Embryonic facial prominence (tissue), 1 donor: Measurements from ENCODE around the gene MAN2B2.

Experiments used
- DNase-seq: peaks from one replicate; pipeline ENCODE4 v3.0.0-alpha.2; 2016; ENCODE audit errors: extremely low spot score

MAN2B2 gene

GRCh38 chr4:6574747-6575502 lies at the start of gene MAN2B2:
Gene MAN2B2, plus strand, starts transcription at chr4:6575189. Its CDS starts 22 bp downstream, at chr4:6575211.
- DNase-seq = peak; percentile 9

GRCh38 chr4:6525474-6525873 lies 49.5 kb upstream of the MAN2B2 start:
- no peak for DNase-seq

DNA sequence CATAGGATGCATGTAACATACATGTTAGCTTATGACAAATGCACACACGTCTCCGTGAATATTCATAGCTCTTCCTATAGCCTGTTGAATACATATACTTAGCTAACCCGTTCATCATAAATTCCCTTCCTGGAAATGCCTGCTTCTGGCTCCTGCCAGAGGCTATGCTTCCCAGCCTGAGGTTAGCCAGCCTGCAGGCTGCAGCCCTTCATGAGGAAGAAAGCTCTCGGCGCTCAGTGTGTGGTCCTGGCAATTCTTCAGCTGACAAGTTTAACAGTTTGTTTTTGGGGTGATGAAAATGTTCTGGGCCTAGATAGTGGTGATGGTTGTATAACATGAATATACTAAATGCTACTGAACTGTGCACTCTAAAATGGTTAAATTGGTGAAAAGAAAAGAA lies 48.8 kb upstream of the MAN2B2 start:
- DNase-seq = no peak

DNA sequence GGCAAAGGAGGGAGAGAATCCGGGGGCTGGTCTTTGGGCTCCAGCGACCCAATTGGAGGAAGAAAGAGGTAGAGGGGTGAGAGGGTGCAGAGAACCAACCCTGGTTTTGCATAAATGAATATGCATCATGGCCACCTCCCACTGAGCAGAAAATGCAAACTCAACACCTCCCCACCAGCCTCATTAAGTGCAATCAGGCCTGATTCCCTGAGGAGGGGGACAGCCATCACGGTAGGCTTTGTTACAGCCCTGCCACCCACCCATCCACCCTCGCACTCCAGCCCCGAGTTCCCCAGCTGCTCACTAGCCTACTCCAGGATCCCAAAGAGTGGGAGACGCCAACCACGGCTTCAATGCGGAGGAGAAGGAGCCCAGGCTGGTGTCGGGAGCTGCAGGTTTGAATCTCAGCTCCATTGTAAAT lies 48.3 kb upstream of the MAN2B2 start:
- DNase-seq = no peak

DNA sequence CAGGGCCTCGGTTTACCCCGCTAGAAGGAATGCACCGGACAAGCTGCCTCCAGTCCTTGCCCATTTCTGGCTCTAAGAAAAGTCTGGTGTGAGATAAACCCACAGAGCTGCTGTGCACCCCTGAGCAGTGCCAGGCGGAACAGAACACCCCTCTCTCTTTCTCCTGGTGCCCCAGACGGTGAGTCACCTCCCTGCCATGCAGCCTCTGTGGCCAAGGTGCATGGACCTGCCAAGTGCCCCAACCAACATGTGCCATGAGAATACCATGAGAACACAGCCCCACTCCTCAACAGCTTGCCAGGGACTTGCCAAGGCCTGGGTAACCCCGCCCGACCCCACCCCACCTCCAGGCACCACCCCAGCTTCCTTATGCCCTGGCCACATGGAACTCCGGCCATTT lies 47.7 kb upstream of the MAN2B2 start:
- DNase-seq = no peak

- no peak for DNase-seq
Measured at GRCh38 chr4:6527683-6528595, 47.0 kb upstream of the MAN2B2 start.

DNA sequence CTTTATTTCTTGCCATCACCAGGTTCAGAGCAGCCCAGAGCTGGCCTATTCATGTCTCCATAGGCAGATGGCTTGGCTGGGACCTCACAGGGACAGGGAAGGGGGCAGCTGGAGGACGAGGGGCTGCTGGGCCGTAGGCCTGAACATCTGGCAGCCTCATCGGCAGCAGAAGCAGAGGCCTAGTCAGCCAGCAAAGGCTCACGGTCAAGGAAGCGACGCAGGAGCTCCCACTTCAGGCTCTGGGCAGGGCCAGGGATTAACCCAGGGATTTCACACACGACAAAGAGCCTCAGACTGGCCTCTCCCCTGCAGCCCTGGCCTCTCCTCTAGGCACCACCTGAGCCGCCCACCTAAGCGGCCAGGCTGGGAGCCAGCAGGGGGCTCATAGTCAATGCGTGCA lies 46.0 kb upstream of the MAN2B2 start:
- no peak for DNase-seq

DNA sequence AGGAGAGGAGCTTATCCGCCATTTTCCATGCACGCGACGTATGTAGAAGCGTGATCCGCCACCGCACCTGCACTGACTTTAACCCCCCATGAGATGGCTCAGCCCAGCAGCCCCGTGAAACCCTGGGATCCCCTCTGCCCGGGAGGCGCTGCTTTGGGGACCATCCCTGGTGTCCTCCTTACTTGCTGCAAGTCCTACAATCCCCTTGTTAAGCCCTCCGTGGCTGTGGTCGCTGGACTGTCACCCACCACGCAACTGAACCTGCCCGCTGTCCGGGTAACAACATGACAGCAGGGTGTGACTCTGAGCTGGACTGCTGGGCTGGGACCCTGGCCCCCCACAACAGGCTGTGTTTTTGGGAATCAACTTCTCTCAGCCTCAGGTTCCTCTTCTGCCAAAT lies 44.7 kb upstream of the MAN2B2 start:
- DNase-seq = no peak

- DNase-seq = no peak
Measured at GRCh38 chr4:6530964-6531363, 44.0 kb upstream of the MAN2B2 start.

DNA sequence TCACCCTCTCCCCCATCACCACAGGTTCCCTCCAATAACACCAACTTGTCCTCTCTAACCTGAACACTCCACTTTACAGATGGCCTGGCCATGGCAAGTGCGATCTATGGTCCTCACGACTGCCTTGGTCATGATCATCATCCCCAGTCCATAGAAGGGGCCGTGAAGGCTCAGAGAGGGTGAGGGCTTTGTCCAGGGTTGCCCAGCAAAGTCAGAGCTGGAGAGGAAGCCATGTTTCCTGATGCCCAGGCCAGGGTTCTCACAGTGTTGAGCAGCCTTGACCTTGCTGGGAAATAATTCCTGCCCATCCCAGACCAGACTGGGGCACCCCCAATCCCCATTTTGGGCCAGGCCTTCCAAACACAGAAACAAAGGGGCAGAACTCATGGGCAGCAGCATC lies 42.9 kb upstream of the MAN2B2 start:
- no peak for DNase-seq

GRCh38 chr4:6532658-6533057 lies 42.3 kb upstream of the MAN2B2 start:
- no peak for DNase-seq

GRCh38 chr4:6534050-6534449 lies 40.9 kb upstream of the MAN2B2 start:
- DNase-seq = no peak

DNA sequence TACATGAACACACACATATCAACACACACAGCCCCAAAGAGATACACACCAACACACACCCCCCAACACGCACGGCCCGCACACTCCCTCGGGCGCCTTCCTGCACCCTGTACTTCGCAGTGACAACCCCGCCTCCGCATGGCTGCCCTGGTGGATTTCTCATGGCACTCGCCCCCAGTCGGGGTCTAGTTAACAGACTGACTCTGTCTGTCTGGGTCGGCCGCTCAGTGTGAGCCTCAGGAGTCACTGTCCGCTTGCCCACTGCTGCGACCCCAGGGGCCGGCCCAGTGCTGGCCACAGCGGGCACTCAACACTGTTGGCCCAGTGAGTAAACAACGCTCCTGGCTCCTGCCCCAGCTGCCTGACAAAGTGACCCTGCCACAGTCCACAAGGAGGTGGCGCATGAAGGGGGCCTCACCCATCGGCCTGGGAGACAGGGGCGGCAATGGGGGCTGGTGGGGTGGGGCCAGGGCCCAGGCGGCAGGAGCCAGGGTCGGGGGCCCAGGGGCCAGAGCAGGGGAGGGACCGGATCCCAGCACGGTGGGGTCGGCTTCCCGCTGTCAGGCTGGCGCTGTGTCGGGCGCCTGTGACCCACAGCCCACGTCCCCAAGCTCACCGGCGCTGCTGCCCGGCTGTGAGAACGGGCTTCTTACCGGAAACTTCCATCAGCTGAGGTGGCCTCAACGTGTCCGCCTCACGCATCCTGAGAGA lies 40.2 kb upstream of the MAN2B2 start:
- DNase-seq = no peak

DNA sequence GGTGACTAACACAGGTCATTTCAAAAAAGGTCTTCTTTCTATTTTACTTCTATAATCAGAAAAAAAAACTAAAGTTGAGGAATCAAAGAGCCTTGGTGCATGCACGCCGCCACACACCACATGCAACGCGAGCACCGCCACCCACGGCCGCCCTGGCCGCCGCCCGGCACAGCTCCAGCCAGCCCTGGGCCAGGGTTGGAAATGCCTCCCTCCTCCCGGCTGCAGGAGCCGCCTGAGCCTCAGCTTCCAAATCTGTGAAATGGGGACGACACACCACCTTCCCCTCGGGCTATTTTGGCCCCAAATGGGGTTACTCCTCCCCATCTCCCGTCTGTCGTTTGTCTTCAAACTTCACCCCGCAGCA lies 39.7 kb upstream of the MAN2B2 start:
- no peak for DNase-seq

- no peak for DNase-seq
Measured at GRCh38 chr4:6535706-6536105, 39.3 kb upstream of the MAN2B2 start.

DNA sequence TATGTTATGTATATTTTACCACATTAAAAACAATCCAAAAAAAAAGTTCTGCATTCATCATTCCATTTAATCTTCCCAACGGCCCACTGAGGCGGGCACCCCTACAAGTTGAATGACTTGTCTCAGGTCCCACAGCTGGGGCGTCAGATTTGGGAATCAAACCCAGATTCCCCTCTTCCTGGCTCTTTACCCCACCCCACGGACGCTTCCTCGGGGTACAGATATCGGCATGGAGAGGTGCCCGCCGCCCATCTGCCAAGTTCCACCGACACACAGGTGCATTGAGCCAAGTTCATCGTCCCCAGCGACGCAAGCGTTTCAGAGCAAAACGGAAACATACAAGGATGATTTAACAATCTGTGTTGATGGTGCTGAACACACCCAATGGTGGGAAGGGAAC lies 36.9 kb upstream of the MAN2B2 start:
- no peak for DNase-seq

- no peak for DNase-seq
Measured at GRCh38 chr4:6538575-6538974, 36.4 kb upstream of the MAN2B2 start.

DNA sequence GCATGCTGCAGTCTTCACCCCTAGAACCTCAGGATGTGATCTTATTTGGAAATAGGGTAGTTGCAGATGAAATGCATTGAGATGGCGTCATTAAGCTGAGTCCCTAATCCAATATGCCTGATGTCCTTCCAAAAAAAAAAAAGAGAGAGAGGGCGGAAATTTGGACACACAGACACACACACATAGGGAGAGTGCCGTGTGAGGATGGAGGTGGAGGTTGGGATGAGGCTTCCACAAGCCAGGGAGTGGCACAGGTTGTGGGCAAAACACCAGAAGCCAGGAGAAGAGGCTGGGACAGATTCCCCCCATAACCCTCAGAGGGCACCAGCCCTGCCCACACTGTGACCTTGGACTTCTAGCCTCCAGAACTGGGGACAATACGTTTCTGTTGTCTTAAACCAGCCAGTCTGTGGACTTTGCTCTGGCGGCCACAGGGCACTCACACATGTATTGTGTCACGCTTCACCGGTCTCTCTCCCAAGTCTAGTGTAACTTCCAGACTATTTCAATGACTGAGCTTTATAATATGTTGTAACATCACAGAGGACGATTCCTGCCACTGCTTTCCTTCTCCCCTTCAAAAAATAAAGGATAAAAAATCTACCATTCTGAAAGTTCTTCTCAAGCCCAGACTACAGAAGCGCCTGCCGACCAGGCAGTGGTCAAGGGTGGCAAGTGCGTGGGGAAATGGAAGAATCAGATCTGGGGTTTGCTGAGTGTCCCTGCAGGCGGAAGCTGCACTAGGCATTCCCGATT lies 35.8 kb upstream of the MAN2B2 start:
- DNase-seq = no peak

DNA sequence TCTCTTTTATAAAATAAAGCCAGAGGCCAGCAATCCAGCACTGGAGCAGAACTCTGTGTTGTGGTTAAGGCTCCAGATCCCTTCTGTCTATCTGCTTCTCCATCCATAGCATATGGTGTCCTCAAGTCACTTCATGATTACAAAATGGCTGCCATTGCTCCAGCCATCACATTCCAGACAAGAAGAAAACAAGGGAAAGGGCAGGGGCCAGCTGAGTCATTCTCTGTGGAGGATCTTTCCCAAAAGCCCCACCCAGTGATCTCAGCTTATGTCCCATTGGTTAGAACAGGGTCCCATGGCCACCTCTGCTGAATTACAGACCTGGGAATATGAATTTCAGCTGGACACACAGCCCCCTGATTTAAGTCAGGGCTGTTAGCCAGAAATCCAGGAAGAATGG lies 34.1 kb upstream of the MAN2B2 start:
- DNase-seq = no peak

DNA sequence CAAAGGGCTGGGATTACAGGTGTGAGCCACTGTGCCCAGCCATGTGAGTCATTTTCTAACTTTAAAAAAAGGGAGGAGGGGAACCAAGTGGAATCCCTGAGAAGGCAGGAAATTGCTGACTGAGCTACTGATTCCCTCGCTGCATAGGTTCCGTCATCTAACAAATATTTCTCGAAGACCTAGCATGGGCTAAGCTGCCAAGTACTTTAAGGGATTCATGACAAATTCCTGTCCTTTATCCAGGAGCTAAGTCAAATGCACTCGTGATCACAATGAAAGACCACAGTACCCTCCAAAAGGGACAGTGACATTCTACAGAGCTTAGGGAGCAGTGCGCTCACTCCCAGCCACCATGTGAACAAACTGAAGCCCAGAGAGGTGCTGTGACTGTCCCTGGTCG lies 33.2 kb upstream of the MAN2B2 start:
- no peak for DNase-seq

- no peak for DNase-seq
Measured at GRCh38 chr4:6542951-6543350, 32.0 kb upstream of the MAN2B2 start.

DNA sequence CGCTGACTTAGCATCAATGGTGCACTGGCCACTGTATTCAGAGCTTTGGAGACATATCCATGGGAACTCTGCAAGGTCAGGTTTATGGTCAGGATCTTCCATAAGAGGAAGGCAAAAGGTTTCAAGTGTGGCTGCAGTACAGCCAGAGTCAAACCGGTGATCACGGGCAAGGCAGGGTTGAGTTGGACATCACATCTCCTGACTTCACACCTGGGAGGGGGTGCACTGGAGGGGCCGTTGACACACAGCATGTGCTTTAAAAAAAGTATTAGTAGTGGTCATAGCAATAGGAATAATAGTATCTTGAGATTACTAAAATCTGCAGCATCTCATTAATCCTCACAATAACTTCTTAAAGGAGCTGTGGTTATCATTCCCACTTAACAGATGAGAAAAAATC lies 28.9 kb upstream of the MAN2B2 start:
- no peak for DNase-seq
